Immature natural killer cell (primary cell): ENCODE results near the gene CEP20. TPM values are rescaled to one million over a fixed set of nuclear protein-coding genes. Genes with fewer than 3 reads are reported as not detected.
"Not testable (repeated sequence)": the region's sequence is repeated elsewhere in the genome, so short reads cannot be mapped to it uniquely, and the experiment has no call there.

Experiments used
- DNase-seq, 3 donors: peaks; one replicate each; pipeline ENCODE4 v3.0.0; 2022; ENCODE audit warnings: mixed read lengths in 1 of 3
- H3K27ac Mint-ChIP-seq, 6 donors: one replicate each; pipeline ENCODE4 v1.8.0; 2020; ENCODE audit warnings: mixed read lengths in 6 of 6, mild to moderate bottlenecking in 5 of 6, inconsistent platforms in 4 of 6, moderate library complexity in 3 of 6
- H3K27me3 Mint-ChIP-seq, 3 donors: one replicate each; pipeline ENCODE4 v1.8.0; 2020 to 2021; ENCODE audit warnings: low read depth in 3 of 3, mild to moderate bottlenecking in 3 of 3, mixed read lengths in 3 of 3, moderate library complexity in 3 of 3, inconsistent platforms in 1 of 3
- H3K36me3 Mint-ChIP-seq, 3 donors: one replicate each; pipeline ENCODE4 v1.8.0; 2020; ENCODE audit warnings: mixed read lengths in 3 of 3, inconsistent platforms in 2 of 3, mild to moderate bottlenecking in 2 of 3
- H3K4me1 Mint-ChIP-seq, 2 donors: one replicate each; pipeline ENCODE4 v1.8.0; 2020; ENCODE audit warnings: inconsistent platforms in 2 of 2, mild to moderate bottlenecking in 2 of 2, mixed read lengths in 2 of 2, moderate library complexity in 1 of 2
- H3K4me3 Mint-ChIP-seq, 5 donors: one replicate each; pipeline ENCODE4 v1.8.0; 2020; ENCODE audit warnings: mild to moderate bottlenecking in 5 of 5, mixed read lengths in 5 of 5, inconsistent platforms in 3 of 5, moderate library complexity in 3 of 5
- H3K9me3 Mint-ChIP-seq, 6 donors: one replicate each; pipeline ENCODE4 v1.8.0; 2020; ENCODE audit warnings: mild to moderate bottlenecking in 6 of 6, mixed read lengths in 6 of 6, inconsistent platforms in 4 of 6, moderate library complexity in 3 of 6
- polyA plus RNA-seq, 3 donors: library from polyadenylated mRNA; unstranded; fragments of 300-500 nt; fragmentation: Illumina TruSeq; gene quantifications; one replicate each; pipeline ENCODE4 v1.2.3, GENCODE V29; 2021

CEP20 gene
- polyA plus RNA-seq, 3 donors from 2014 or later: 32.2 to 41.9 (median 35.8) TPM

DNA sequence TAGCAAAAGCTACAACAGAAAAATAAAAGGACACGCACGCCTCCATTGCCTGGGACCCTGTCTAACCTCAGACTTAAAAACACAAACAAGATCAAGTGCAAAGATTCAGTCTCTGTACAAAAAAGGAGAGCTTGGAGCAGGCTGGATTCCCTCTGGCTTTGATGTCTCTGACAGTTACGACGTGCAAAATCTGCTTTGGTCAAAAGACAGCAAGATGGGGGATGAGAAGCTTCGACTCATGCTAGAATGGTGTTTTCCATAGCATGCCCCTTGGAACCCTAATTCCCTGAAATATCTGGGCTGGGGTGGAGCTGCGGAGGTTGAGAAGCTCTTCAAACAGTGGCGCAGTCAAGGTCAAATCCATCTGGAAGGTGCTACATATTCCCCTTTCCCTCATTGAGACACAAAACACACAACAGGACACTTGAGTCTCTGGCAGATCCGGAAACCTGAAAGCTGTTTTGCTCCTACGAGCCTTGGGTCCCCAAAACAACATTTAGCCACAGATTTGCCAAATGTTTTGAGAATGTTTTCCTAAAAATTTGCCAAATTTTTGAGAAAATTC, 40.7 kb downstream of the CEP20 start:
- no peak overlapping the region for H3K4me3 Mint-ChIP-seq
- H3K4me1 Mint-ChIP-seq: no peaks in the 10 kb centered on the region
- H3K9me3 Mint-ChIP-seq: no peaks in the 10 kb centered on the region
- H3K27ac Mint-ChIP-seq: no peak overlapping the region
- H3K27me3 Mint-ChIP-seq: peaks cover 0 to 7% (median 1%) of the 10 kb centered on the region in 3 donors
- H3K36me3 Mint-ChIP-seq: no peaks in the 10 kb centered on the region
- no peak for DNase-seq

DNA sequence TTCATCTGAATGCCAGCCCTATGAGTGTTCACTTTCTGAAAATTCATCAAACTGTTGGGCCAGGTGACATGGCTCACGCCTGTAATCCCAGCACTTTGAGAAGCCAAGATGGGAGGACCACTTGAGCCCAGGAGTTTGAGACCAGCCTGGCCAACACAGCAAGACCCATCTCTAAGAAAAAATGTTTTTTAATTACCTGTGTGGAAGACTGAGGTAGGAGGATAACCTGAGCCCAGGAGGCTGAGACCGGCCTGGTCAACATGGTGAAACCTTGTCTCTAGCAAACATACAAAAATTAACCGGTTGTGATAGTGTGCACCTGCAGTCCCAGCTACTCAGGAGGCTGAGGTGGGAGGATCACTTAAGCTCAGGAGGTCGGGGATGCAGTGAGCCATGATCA, 41.9 kb downstream of the CEP20 start:
- no peak for DNase-seq
- H3K4me3 Mint-ChIP-seq: no peak overlapping the region
- no peaks in the 10 kb centered on the region for H3K9me3 Mint-ChIP-seq
- H3K36me3 Mint-ChIP-seq: no peaks in the 10 kb centered on the region
- no peak overlapping the region for H3K27ac Mint-ChIP-seq
- peaks cover 2 to 7% (median 2%) of the 10 kb centered on the region in 3 donors for H3K27me3 Mint-ChIP-seq
- H3K4me1 Mint-ChIP-seq: no peaks in the 10 kb centered on the region

GRCh38 chr16:15843635-15844279, 44.6 kb downstream of the CEP20 start:
- H3K9me3 Mint-ChIP-seq: no peaks in the 10 kb centered on the region
- no peak overlapping the region for H3K27ac Mint-ChIP-seq
- H3K27me3 Mint-ChIP-seq: peaks cover 2 to 6% (median 4%) of the 10 kb centered on the region in 3 donors
- no peaks in the 10 kb centered on the region for H3K4me1 Mint-ChIP-seq
- no peaks in the 10 kb centered on the region for H3K36me3 Mint-ChIP-seq
- no peak overlapping the region for H3K4me3 Mint-ChIP-seq
- DNase-seq: no peak

GRCh38 chr16:15839204-15839603, 49.2 kb downstream of the CEP20 start:
- H3K9me3 Mint-ChIP-seq, H3K27me3 Mint-ChIP-seq, H3K36me3 Mint-ChIP-seq, H3K4me3 Mint-ChIP-seq, H3K4me1 Mint-ChIP-seq, H3K27ac Mint-ChIP-seq, DNase-seq: not testable (repeated sequence)

GRCh38 chr16:15837761-15838160, 50.6 kb downstream of the CEP20 start:
- Mint-ChIP-seq H3K36me3 (no peaks in the 10 kb centered on the region), H3K27me3 (peaks cover 2 to 5% (median 4%) of the 10 kb centered on the region in 3 donors), H3K4me3 (no peak overlapping the region), H3K9me3 (no peaks in the 10 kb centered on the region), H3K27ac (no peak overlapping the region), H3K4me1 (no peaks in the 10 kb centered on the region)
- no peak for DNase-seq

DNA sequence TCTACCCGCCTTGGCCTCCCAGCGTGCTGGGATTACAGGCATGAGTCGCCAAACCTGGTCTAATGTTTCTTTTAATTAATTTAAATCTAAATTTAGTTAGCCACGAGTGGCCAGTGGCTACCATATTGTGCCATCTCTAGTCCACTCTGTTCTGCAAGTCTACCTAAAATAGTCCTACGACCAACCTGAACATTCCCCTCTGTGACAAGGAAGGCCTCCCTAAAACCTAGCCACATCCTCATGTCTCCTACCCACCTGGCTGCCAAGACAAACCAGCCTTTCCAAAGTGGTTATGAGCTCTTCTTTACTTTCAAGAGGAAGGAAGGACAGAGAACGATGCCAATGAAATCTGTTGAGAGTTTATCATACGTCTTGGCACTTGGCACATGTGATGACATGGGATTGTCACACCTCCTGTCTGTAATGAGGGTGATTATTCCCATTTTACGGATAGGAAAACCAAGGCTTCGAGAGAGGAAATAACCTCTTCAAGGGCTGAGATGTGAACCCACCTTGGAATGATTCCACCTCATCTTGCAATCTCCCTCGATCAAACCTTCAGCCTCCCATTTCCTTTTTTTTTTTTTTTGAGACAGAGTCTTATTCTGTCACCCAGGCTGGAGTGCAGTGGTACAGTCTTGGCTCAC, 51.3 kb downstream of the CEP20 start:
- Mint-ChIP-seq H3K4me1 (no peaks in the 10 kb centered on the region), H3K36me3 (no peaks in the 10 kb centered on the region), H3K27me3 (peaks cover 2 to 5% (median 4%) of the 10 kb centered on the region in 3 donors), H3K9me3 (no peaks in the 10 kb centered on the region), H3K4me3 (no peak overlapping the region), H3K27ac (no peak overlapping the region)
- DNase-seq: no peak

DNA sequence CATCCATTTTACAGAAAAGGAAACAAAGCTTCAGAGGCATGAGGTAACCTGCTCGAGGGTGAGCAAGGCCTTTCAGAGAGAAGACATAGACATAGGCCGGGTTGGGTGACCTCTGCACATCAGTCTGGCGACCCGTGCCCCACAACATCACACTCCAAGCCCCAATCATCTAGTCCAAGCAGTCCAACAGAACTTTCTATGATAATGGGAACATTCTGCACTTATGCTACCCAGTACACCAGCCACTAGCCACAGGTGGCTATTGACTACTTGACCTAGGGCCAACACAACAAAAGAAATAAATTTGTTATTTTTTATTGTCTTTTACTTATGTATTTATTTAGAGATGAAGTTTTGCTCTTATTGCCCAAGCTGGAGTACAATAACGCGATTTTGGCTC, 52.3 kb downstream of the CEP20 start:
- no peak overlapping the region for H3K4me3 Mint-ChIP-seq
- H3K27me3 Mint-ChIP-seq: peaks cover 1 to 4% (median 2%) of the 10 kb centered on the region in 3 donors
- DNase-seq: no peak
- H3K27ac Mint-ChIP-seq: no peak overlapping the region
- H3K36me3 Mint-ChIP-seq: no peaks in the 10 kb centered on the region
- no peaks in the 10 kb centered on the region for H3K4me1 Mint-ChIP-seq
- H3K9me3 Mint-ChIP-seq: no peaks in the 10 kb centered on the region

GRCh38 chr16:15835136-15835878, 53.1 kb downstream of the CEP20 start:
- H3K4me1 Mint-ChIP-seq: no peaks in the 10 kb centered on the region
- H3K9me3 Mint-ChIP-seq: no peaks in the 10 kb centered on the region
- H3K27ac Mint-ChIP-seq: no peak overlapping the region

GRCh38 chr16:15834502-15834901, 53.9 kb downstream of the CEP20 start:
- H3K4me1 Mint-ChIP-seq: no peaks in the 10 kb centered on the region
- no peak for DNase-seq
- no peak overlapping the region for H3K27ac Mint-ChIP-seq
- H3K27me3 Mint-ChIP-seq: peaks cover 1 to 4% (median 2%) of the 10 kb centered on the region in 3 donors
- H3K4me3 Mint-ChIP-seq: no peak overlapping the region
- no peaks in the 10 kb centered on the region for H3K36me3 Mint-ChIP-seq
- no peaks in the 10 kb centered on the region for H3K9me3 Mint-ChIP-seq

More at GRCh38 chr16:15835136-15835878, 53.1 kb downstream of the CEP20 start:
- H3K4me3 Mint-ChIP-seq: no peak overlapping the region
- no peaks in the 10 kb centered on the region for H3K36me3 Mint-ChIP-seq
- peaks cover 1 to 4% (median 2%) of the 10 kb centered on the region in 3 donors for H3K27me3 Mint-ChIP-seq
- no peak for DNase-seq

GRCh38 chr16:15833541-15833940, 54.9 kb downstream of the CEP20 start:
- H3K9me3 Mint-ChIP-seq: no peaks in the 10 kb centered on the region
- DNase-seq: no peak
- no peak overlapping the region for H3K27ac Mint-ChIP-seq
- H3K4me1 Mint-ChIP-seq: no peaks in the 10 kb centered on the region
- no peak overlapping the region for H3K4me3 Mint-ChIP-seq
- H3K36me3 Mint-ChIP-seq: no peaks in the 10 kb centered on the region
- H3K27me3 Mint-ChIP-seq: peaks cover 0 to 4% (median 1%) of the 10 kb centered on the region in 3 donors

- H3K36me3 Mint-ChIP-seq: no peaks in the 10 kb centered on the region
- no peak overlapping the region for H3K27ac Mint-ChIP-seq
- no peak for DNase-seq
- H3K27me3 Mint-ChIP-seq: peaks cover 0 to 4% (median 1%) of the 10 kb centered on the region in 3 donors
- H3K4me3 Mint-ChIP-seq: no peak overlapping the region
- no peaks in the 10 kb centered on the region for H3K4me1 Mint-ChIP-seq
- H3K9me3 Mint-ChIP-seq: no peaks in the 10 kb centered on the region
Observed at GRCh38 chr16:15832241-15832640, 56.2 kb downstream of the CEP20 start.

DNA sequence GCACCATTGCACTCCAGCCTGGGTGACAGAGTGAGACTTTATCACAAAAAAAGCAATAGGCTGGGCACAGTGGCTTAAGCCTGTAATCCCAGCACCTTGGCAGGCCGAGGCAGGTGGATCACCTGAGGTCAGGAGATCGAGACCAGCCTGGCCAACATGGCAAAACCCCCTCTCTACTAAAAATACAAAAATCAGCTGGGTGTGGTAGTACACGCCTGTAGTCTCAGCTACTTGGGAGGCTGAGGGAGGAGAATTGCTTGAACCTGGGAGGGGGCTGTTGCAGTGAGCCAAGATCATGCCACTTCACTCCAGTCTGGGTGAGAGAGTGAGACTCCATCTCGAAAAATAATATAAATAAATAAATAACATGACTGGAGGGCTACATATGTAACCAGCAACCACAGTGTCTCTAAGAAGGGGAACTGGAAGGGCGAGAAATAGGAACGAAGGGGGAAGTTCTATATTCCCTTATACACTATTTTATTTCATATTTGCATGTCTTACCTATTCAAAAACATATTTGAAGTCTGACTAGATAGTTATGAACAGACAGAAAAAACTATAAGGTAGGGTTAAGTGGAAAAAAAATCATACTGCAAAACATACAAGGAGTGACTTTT, 57.5 kb downstream of the CEP20 start:
- Mint-ChIP-seq H3K4me1 (no peaks in the 10 kb centered on the region), H3K4me3 (no peak overlapping the region), H3K27me3 (peaks cover 0 to 4% (median 3%) of the 10 kb centered on the region in 3 donors), H3K27ac (no peak overlapping the region), H3K9me3 (no peaks in the 10 kb centered on the region), H3K36me3 (no peaks in the 10 kb centered on the region)
- DNase-seq: no peak

GRCh38 chr16:15829460-15829859, 58.9 kb downstream of the CEP20 start:
- H3K27me3 Mint-ChIP-seq: peaks cover 0 to 5% (median 3%) of the 10 kb centered on the region in 3 donors
- H3K4me1 Mint-ChIP-seq: no peaks in the 10 kb centered on the region
- H3K9me3 Mint-ChIP-seq: no peaks in the 10 kb centered on the region
- DNase-seq: no peak
- H3K4me3 Mint-ChIP-seq: no peak overlapping the region
- no peak overlapping the region for H3K27ac Mint-ChIP-seq
- no peaks in the 10 kb centered on the region for H3K36me3 Mint-ChIP-seq
